Smooth muscle cell (in vitro differentiated cells): Measurements from ENCODE around the gene DISP3. TPM values are rescaled to one million over a fixed set of nuclear protein-coding genes. Genes with fewer than 3 reads are reported as not detected.

ENCODE experiments used
- DNase-seq: peaks from one replicate; lab custom pipeline; 2025; ENCODE audit not compliant: unreplicated experiment; lab: John Stamatoyannopoulos, UW
- H2AFZ ChIP-seq: fragments of 200-600 bp; sonication (generic); 2 replicates; pipeline ENCODE4 v1.6.0; 2016; ENCODE audit warnings: antibody characterized with exemption, low read depth, mild to moderate bottlenecking
- H3F3A ChIP-seq: fragments of 200-600 bp; sonication (generic); 2 replicates; pipeline ENCODE4 v1.6.0; 2017; ENCODE audit warnings: antibody characterized with exemption, low read depth
- H3K27ac ChIP-seq: fragments of 200-600 bp; sonication (generic); 2 replicates; pipeline ENCODE4 v1.5.1; 2016; ENCODE audit warnings: low read depth, mild to moderate bottlenecking
- H3K27me3 ChIP-seq: fragments of 200-600 bp; sonication (generic); 2 replicates; pipeline ENCODE4 v1.6.1; 2016; ENCODE audit warnings: low read depth, mild to moderate bottlenecking
- H3K36me3 ChIP-seq: fragments of 200-600 bp; sonication (generic); 2 replicates; pipeline ENCODE4 v1.5.1; 2016; ENCODE audit warnings: low read depth
- H3K4me1 ChIP-seq: fragments of 200-600 bp; sonication (generic); 2 replicates; pipeline ENCODE4 v1.5.1; 2016; ENCODE audit warnings: low read depth
- H3K4me2 ChIP-seq: fragments of 200-600 bp; sonication (generic); 2 replicates; pipeline ENCODE4 v1.6.0; 2016; ENCODE audit warnings: mild to moderate bottlenecking
- H3K4me3 ChIP-seq: fragments of 200-600 bp; sonication (generic); 2 replicates; pipeline ENCODE4 v1.5.1; 2016; ENCODE audit warnings: mild to moderate bottlenecking
- H3K79me2 ChIP-seq: fragments of 200-600 bp; sonication (generic); 2 replicates; pipeline ENCODE4 v1.6.0; 2016; ENCODE audit warnings: low read depth, mild to moderate bottlenecking
- H3K9ac ChIP-seq: fragments of 200-600 bp; sonication (generic); 2 replicates; pipeline ENCODE4 v1.6.0; 2016; ENCODE audit warnings: low read depth
- H3K9me3 ChIP-seq: fragments of 200-600 bp; sonication (generic); replicated peaks from 2 replicates; pipeline ENCODE4 v1.5.1; 2016; ENCODE audit warnings: low read depth
- H4K20me1 ChIP-seq: fragments of 200-600 bp; sonication (generic); 2 replicates; pipeline ENCODE4 v1.6.0; 2016; ENCODE audit warnings: low read depth
- CTCF ChIP-seq: fragments of 200-600 bp; sonication (generic); IDR thresholded peaks from 2 replicates; pipeline ENCODE4 v1.5.1; 2017; ENCODE audit warnings: borderline replicate concordance, mild to moderate bottlenecking, antibody characterized with exemption; ENCODE audit not compliant: insufficient read depth, poor library complexity, severe bottlenecking
- WGBS: methylation state at CpG from one replicate; pipeline ENCODE4 v1.1.7; 2016; ENCODE audit warnings: low lambda C conversion rate; 5-methylcytosine and 5-hydroxymethylcytosine counted together
- polyA plus RNA-seq: library from polyadenylated mRNA; unstranded; fragments of >200 nt; fragmentation: Nextera tagmentation; extraction: Ambion mirVana; gene quantifications from 2 replicates; pipeline ENCODE4 v1.2.1, GENCODE V29; 2016
- total RNA-seq: library from RNA; depleted of rRNA; stranded (reverse); fragments of >200 nt; gene quantifications from 2 replicates; pipeline ENCODE4 v1.2.3, GENCODE V29; 2014

The DISP3 gene
- total and polyA plus RNA-seq, 2 experiments from 2014 or later, result 0.17 TPM; not detected in 1

DNA sequence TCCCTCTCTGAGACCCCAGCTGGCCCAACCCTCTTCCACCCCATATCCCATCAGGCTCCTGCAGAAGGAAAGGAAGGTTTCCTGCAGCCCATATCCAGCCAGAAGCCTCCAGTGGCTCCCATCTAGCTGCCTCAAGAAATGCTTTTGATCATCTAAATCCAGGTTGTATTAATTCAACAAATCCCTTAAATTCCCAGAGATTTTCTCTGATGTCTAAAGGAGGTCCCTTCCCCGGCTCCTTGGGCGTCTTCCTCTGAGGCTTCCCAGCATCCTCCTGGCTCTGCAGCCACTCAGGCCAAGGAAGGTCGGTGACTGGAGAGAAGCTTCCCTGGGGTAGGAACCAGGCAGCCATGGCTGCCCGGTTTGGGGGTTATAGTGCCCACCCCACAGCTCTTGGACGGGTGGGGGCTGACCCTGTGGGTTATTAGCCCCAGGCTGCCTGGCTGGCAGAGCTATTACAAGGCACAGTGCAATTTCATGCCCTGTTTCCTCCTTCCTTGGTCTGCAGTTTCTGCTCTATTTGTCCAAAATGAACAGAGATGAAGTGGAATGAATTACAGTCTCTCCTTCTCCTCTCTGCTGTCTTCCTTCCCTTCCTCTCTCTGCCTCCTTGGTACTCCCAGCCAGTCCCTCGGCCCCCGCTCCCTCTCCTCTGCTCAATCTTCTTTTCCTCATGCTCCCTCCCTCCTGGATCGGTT is 34.8 kb upstream of the DISP3 start:
- no peaks in the 10 kb centered on the region for H3K4me1 ChIP-seq
- no peak overlapping the region for H3K9ac ChIP-seq
- H4K20me1 ChIP-seq, result no peaks in the 10 kb centered on the region
- peaks cover 35% of the 10 kb centered on the region for H3K27me3 ChIP-seq
- H3K27ac ChIP-seq, result no peak overlapping the region
- no peak for DNase-seq
- no peak overlapping the region for H3K4me2 ChIP-seq
- H3K79me2 ChIP-seq, result no peaks in the 10 kb centered on the region
- TF ChIP-seq CTCF, result no peak
- no peaks in the 10 kb centered on the region for H3K9me3 ChIP-seq
- no peaks in the 10 kb centered on the region for H3K36me3 ChIP-seq
- H3K4me3 ChIP-seq, result no peak overlapping the region
- no peak overlapping the region for H2AFZ ChIP-seq
- 74% methylated on average over 8 of the region's 8 CpGs for WGBS
- no peaks in the 10 kb centered on the region for H3F3A ChIP-seq

- no peak for TF ChIP-seq CTCF
- WGBS, result 93% methylated on average over 7 of the region's 7 CpGs
Observed at GRCh38 chr1:11444907-11445306, 34.0 kb upstream of the DISP3 start.

GRCh38 chr1:11447903-11448302 is 31.1 kb upstream of the DISP3 start:
- peaks cover 19% of the 10 kb centered on the region for H3K27me3 ChIP-seq
- no peaks in the 10 kb centered on the region for H4K20me1 ChIP-seq
- H3F3A ChIP-seq, result no peaks in the 10 kb centered on the region
- no peak overlapping the region for H3K27ac ChIP-seq
- no peak overlapping the region for H3K4me3 ChIP-seq
- no peak for TF ChIP-seq CTCF
- no peaks in the 10 kb centered on the region for H3K9me3 ChIP-seq
- H3K36me3 ChIP-seq, result no peaks in the 10 kb centered on the region
- no peak for DNase-seq
- H3K79me2 ChIP-seq, result no peaks in the 10 kb centered on the region
- H2AFZ ChIP-seq, result no peak overlapping the region
- no peak overlapping the region for H3K9ac ChIP-seq
- H3K4me1 ChIP-seq, result no peaks in the 10 kb centered on the region
- WGBS, result 67% methylated on average over 10 of the region's 10 CpGs
- H3K4me2 ChIP-seq, result no peak overlapping the region

More at GRCh38 chr1:11444907-11445306, 34.0 kb upstream of the DISP3 start:
- H3K9me3 ChIP-seq, result no peaks in the 10 kb centered on the region
- no peaks in the 10 kb centered on the region for H3K79me2 ChIP-seq
- H3K27ac ChIP-seq, result no peak overlapping the region
- H3F3A ChIP-seq, result no peaks in the 10 kb centered on the region
- H3K9ac ChIP-seq, result no peak overlapping the region
- no peak overlapping the region for H2AFZ ChIP-seq
- H3K4me1 ChIP-seq, result no peaks in the 10 kb centered on the region
- H3K36me3 ChIP-seq, result no peaks in the 10 kb centered on the region
- H3K27me3 ChIP-seq, result peaks cover 31% of the 10 kb centered on the region
- H4K20me1 ChIP-seq, result no peaks in the 10 kb centered on the region
- no peak overlapping the region for H3K4me2 ChIP-seq
- DNase-seq, result no peak
- H3K4me3 ChIP-seq, result no peak overlapping the region
